H1 (cell line): ENCODE data around the gene TNFAIP8. TPM values are rescaled to one million over a fixed set of nuclear protein-coding genes. Genes with fewer than 3 reads are reported as not detected.
"Not testable (repeated sequence)": the region's sequence is repeated elsewhere in the genome, so short reads cannot be mapped to it uniquely, and the experiment has no call there.

Source experiments
- CTCF ChIA-PET: fragments of 300-600 bp; sonication (Branson Sonifier 250); formaldehyde crosslinking; loops from one replicate; lab custom pipeline; 2021; ENCODE audit not compliant: partially characterized antibody; lab: Charles Lee
- POLR2A ChIA-PET: fragments of 300-600 bp; sonication (Branson Sonifier 250); formaldehyde crosslinking; loops from one replicate; lab custom pipeline; 2021; ENCODE audit warnings: inconsistent platforms; ENCODE audit not compliant: partially characterized antibody; lab: Charles Lee
- DNase-seq, 2 experiments: peaks; one replicate each; pipeline versions ENCODE4 v3.0.0 to v3.0.0-alpha.2; 2010 to 2022; ENCODE audit warnings: low spot score in 2 of 2, low read depth in 1 of 2, mixed read lengths in 1 of 2
- FAIRE-seq: peaks from 2 replicates; lab custom pipeline; 2011; peaks lifted over from hg19 to GRCh38; lab: Jason Lieb, UNC
- H2AFZ ChIP-seq: 2 replicates; pipeline ENCODE4 v1.8.1; 2012; ENCODE audit warnings: low read length, inconsistent platforms
- H2AK5ac ChIP-seq: 2 replicates; pipeline ENCODE4 v1.6.1; 2013; ENCODE audit warnings: low read depth, low read length
- H2BK120ac ChIP-seq: replicated peaks from 2 replicates; pipeline ENCODE3; 2013; ENCODE audit warnings: low read depth, low read length, inconsistent platforms
- H2BK12ac ChIP-seq: 2 replicates; pipeline ENCODE4 v1.6.1; 2013; ENCODE audit warnings: low read depth, low read length
- H2BK15ac ChIP-seq: 2 replicates; pipeline ENCODE4 v1.6.1; 2013; ENCODE audit warnings: low read length
- H2BK20ac ChIP-seq: 2 replicates; pipeline ENCODE4 v1.6.1; 2013; ENCODE audit warnings: low read length
- H2BK5ac ChIP-seq: 2 replicates; pipeline ENCODE4 v1.6.1; 2013; ENCODE audit warnings: low read depth, low read length
- H3K14ac ChIP-seq: 2 replicates; pipeline ENCODE4 v1.6.1; 2013; ENCODE audit warnings: inconsistent platforms; ENCODE audit not compliant: insufficient read length
- H3K18ac ChIP-seq: 2 replicates; pipeline ENCODE4 v1.6.1; 2013; ENCODE audit warnings: low read length; ENCODE audit errors: extremely low read depth
- H3K23ac ChIP-seq: 2 replicates; pipeline ENCODE4 v1.6.1; 2013; ENCODE audit warnings: inconsistent platforms; ENCODE audit not compliant: insufficient read length
- H3K23me2 ChIP-seq: 2 replicates; pipeline ENCODE4 v1.6.1; 2013; ENCODE audit warnings: low read depth, low read length
- H3K27ac ChIP-seq: 2 replicates; pipeline ENCODE4 v1.6.1; 2011; ENCODE audit warnings: low read depth, low read length, inconsistent platforms
- H3K27me3 ChIP-seq, 4 experiments: replicated peaks in 1 of 4; 1 replicate in 1 of 4; 2 replicates in 3 of 4; pipeline versions ENCODE4 v1.6.1 to v1.8.1; 2011 to 2013; ENCODE audit warnings: low read length in 3 of 4, mild to moderate bottlenecking in 3 of 4, inconsistent platforms in 2 of 4, mixed read lengths in 2 of 4, moderate library complexity in 1 of 4; ENCODE audit not compliant: control insufficient read depth in 3 of 4, insufficient read depth in 3 of 4; ENCODE audit errors: extremely low read depth in 1 of 4
- H3K36me3 ChIP-seq, 4 experiments: 2 replicates each; pipeline versions ENCODE4 v1.6.1 to v1.8.1; 2011 to 2013; ENCODE audit warnings: mild to moderate bottlenecking in 4 of 4, low read length in 3 of 4, moderate library complexity in 2 of 4, control low read depth in 1 of 4, inconsistent platforms in 1 of 4; ENCODE audit not compliant: insufficient read depth in 4 of 4, control insufficient read depth in 2 of 4
- H3K4ac ChIP-seq: replicated peaks from 2 replicates; pipeline ENCODE3; 2013; ENCODE audit warnings: low read length, low read depth, mixed read lengths, inconsistent platforms; ENCODE audit not compliant: insufficient read length
- H3K4me1 ChIP-seq, 4 experiments: replicated peaks in 1 of 4; 1 replicate in 1 of 4; 2 replicates in 3 of 4; pipeline versions ENCODE4 v1.6.1 to v1.8.1; 2011 to 2013; ENCODE audit warnings: low read length in 3 of 4, inconsistent platforms in 2 of 4, mixed read lengths in 1 of 4; ENCODE audit not compliant: insufficient read depth in 4 of 4, control insufficient read depth in 3 of 4
- H3K4me2 ChIP-seq, 2 experiments: 2 replicates each; pipeline versions ENCODE4 v1.6.1 to v1.8.1; 2011 to 2013; ENCODE audit warnings: low read depth in 2 of 2, low read length in 2 of 2, control low read depth in 1 of 2, inconsistent platforms in 1 of 2, mild to moderate bottlenecking in 1 of 2; ENCODE audit not compliant: insufficient read depth in 1 of 2
- H3K4me3 ChIP-seq, 4 experiments: fragments of 200-600, 300-600 bp in 1 of 4; sonication (generic), shearing (Covaris generic), sonication (Bioruptor Twin) in 1 of 4; 2 replicates each; pipeline versions ENCODE4 v1.5.1 to v1.8.1; 2011 to 2016; ENCODE audit warnings: low read length in 4 of 4, low read depth in 3 of 4, control low read depth in 2 of 4, inconsistent platforms in 2 of 4, mild to moderate bottlenecking in 2 of 4, mixed read lengths in 1 of 4, moderate library complexity in 1 of 4; ENCODE audit not compliant: insufficient read depth in 2 of 4; ENCODE audit errors: extremely low read depth in 1 of 4
- H3K56ac ChIP-seq: replicated peaks from 2 replicates; pipeline ENCODE3; 2013; ENCODE audit warnings: low read depth, mild to moderate bottlenecking, mixed read lengths, low read length, inconsistent platforms; ENCODE audit not compliant: insufficient read length
- H3K79me1 ChIP-seq: 2 replicates; pipeline ENCODE4 v1.6.1; 2013; ENCODE audit warnings: low read depth, low read length, control low read depth
- H3K79me2 ChIP-seq, 2 experiments: 2 replicates each; pipeline versions ENCODE4 v1.6.1 to v1.8.1; 2012 to 2013; ENCODE audit warnings: low read length in 2 of 2, mild to moderate bottlenecking in 2 of 2, inconsistent platforms in 1 of 2; ENCODE audit not compliant: insufficient read depth in 2 of 2, control insufficient read depth in 1 of 2
- H3K9ac ChIP-seq, 4 experiments: replicated peaks in 1 of 4; 1 replicate in 1 of 4; 2 replicates in 3 of 4; pipeline versions ENCODE4 v1.6.1 to v1.8.1; 2011 to 2013; ENCODE audit warnings: low read depth in 3 of 4, low read length in 3 of 4, control low read depth in 2 of 4, mild to moderate bottlenecking in 2 of 4, moderate library complexity in 2 of 4, inconsistent platforms in 1 of 4; ENCODE audit errors: extremely low read depth in 1 of 4
- H3K9me3 ChIP-seq, 2 experiments: 2 replicates each; pipeline versions ENCODE4 v1.6.1 to v1.8.1; 2012 to 2013; ENCODE audit warnings: mild to moderate bottlenecking in 2 of 2, moderate library complexity in 2 of 2, control low read depth in 1 of 2, inconsistent platforms in 1 of 2, low read depth in 1 of 2, low read length in 1 of 2, mixed read lengths in 1 of 2; ENCODE audit not compliant: insufficient read depth in 2 of 2
- H4K20me1 ChIP-seq, 2 experiments: replicated peaks in 1 of 2; 2 replicates each; pipeline versions ENCODE3 to v1.8.1; 2011 to 2013; ENCODE audit warnings: inconsistent platforms in 2 of 2, low read length in 2 of 2, mild to moderate bottlenecking in 1 of 2; ENCODE audit not compliant: insufficient read depth in 2 of 2, control insufficient read depth in 1 of 2
- H4K5ac ChIP-seq: 2 replicates; pipeline ENCODE4 v1.6.1; 2013; ENCODE audit warnings: low read length, low read depth, mixed read lengths, inconsistent platforms; ENCODE audit not compliant: insufficient read length
- H4K8ac ChIP-seq: 2 replicates; pipeline ENCODE4 v1.8.0; 2013; ENCODE audit warnings: mild to moderate bottlenecking, moderate library complexity, low read length, inconsistent platforms; ENCODE audit not compliant: insufficient read depth; ENCODE audit errors: extremely low read depth
- H4K91ac ChIP-seq: replicated peaks from 2 replicates; pipeline ENCODE3; 2013; ENCODE audit warnings: low read length, mixed read lengths, inconsistent platforms; ENCODE audit not compliant: insufficient read length
- RAD21 ChIP-seq, 2 experiments: IDR thresholded peaks in 1 of 2; conservative IDR thresholded peaks in 1 of 2; 2 replicates each; pipeline ENCODE4 v1.6.1; 2011; ENCODE audit warnings: low read depth in 2 of 2, low read length in 2 of 2, improper control_type of control experiment in 1 of 2, inconsistent platforms in 1 of 2, mild to moderate bottlenecking in 1 of 2, moderate library complexity in 1 of 2
- WGBS, 2 experiments: shearing (Covaris generic) in 1 of 2; methylation state at CpG; one replicate each; pipeline versions ENCODE4 v1.1.6 to v1.1.7; 2013 to 2015; ENCODE audit warnings: low lambda C conversion rate in 2 of 2, mixed read lengths in 2 of 2, inconsistent platforms in 1 of 2, low coverage in 1 of 2, missing lambda C conversion rate in 1 of 2; ENCODE audit not compliant: insufficient replicate concordance in 2 of 2, insufficient coverage in 1 of 2, insufficient read length in 1 of 2; ENCODE audit errors: extremely low coverage in 1 of 2, missing lambda C conversion rate in 1 of 2; 5-methylcytosine and 5-hydroxymethylcytosine counted together
- polyA plus RNA-seq, 7 experiments: library from polyadenylated mRNA; depleted of rRNA in 3 of 7; stranded (reverse) in 5 of 7; unstranded in 2 of 7; fragments of >200 nt in 5 of 7; fragments of 200-250 nt in 2 of 7; gene quantifications; 1 replicate in 5 of 7; 2 replicates in 1 of 7; 4 replicates in 1 of 7; pipeline versions ENCODE4 v1.2.1 to v1.2.3, GENCODE V29; 2011 to 2013; ENCODE audit warnings: missing spikeins in 2 of 7, mixed read lengths in 2 of 7
- total RNA-seq: library from RNA; stranded (reverse); fragmentation: NEBNext Ultra II Directional; extraction: Animal tissue kit (Norgen Biotek cat#: 25700); gene quantifications from 2 replicates; pipeline ENCODE4 v1.2.1, GENCODE V29; 2021

TNFAIP8 gene
- total and polyA plus RNA-seq, 2 of the 8 experiments (the other 6 are each of a cell fraction or from before 2014, with no cell fraction given) = 12.4 to 19.3 TPM

- peak in 1 of 2 experiments; percentile 7; a peak in 1 of 4 replicates for TF ChIP-seq RAD21 (IDR thresholded peaks at IDR 0.05 in 1 of 2, conservative IDR thresholded peaks at IDR 0.05 in 1 of 2; ENCODE audit: low read depth in 2 of 2, low read length in 2 of 2)
- not testable (repeated sequence) for H3K9ac ChIP-seq, H3K14ac ChIP-seq, H2AFZ ChIP-seq, H2BK12ac ChIP-seq, H3K27me3 ChIP-seq, H2BK120ac ChIP-seq, H3K23me2 ChIP-seq, FAIRE-seq, H2BK5ac ChIP-seq, H4K91ac ChIP-seq, H3K4me1 ChIP-seq, H2BK15ac ChIP-seq, H3K79me1 ChIP-seq, H3K56ac ChIP-seq, H3K18ac ChIP-seq, H4K8ac ChIP-seq, H4K5ac ChIP-seq, H2AK5ac ChIP-seq, H3K79me2 ChIP-seq, DNase-seq, H3K4ac ChIP-seq, H3K4me2 ChIP-seq, H3K27ac ChIP-seq, H3K36me3 ChIP-seq, H3K23ac ChIP-seq, H4K20me1 ChIP-seq, H2BK20ac ChIP-seq, H3K4me3 ChIP-seq
- ChIA-PET CTCF (interaction anchor here (0.6 to 1.2 kb wide), 4 partner anchors 10 to 485 kb away, joined by 3 to 4 read pairs (median 4); no protein-coding TSS in a partner anchor), POLR2A (interaction anchor here (0.9 to 1.4 kb wide), 2 partner anchors 12 to 172 kb away, joined by 3 read pairs; no protein-coding TSS in a partner anchor)
- H3K9me3 ChIP-seq = peaks cover 3 to 14% of the 10 kb centered on the region in 2 experiments; a peak in 3 of 4 replicates
- 86% methylated on average over 3 of the region's 3 CpGs; no CpG with 5 or more reads in 1 of the 2 experiments for WGBS, 2 experiments
These were observed 83.8 kb downstream of the TNFAIP8 start for GRCh38 chr5:119439632-119440031.
